ENCODE data around the gene NPY2R.

Gene NPY2R

GRCh38 chr4:155190099-155190498, 18.3 kb upstream of the NPY2R start:
- Histone ChIP-seq H3K4me2 (ENCODE audit: low read depth, low read length, poor library complexity, severe bottlenecking) (no peak overlapping the region), H3K9me2 (replicated peaks; ENCODE audit: insufficient read depth, low read length) (no peaks in the 10 kb centered on the region), H3K27ac (ENCODE audit: low read depth, low read length) (no peak overlapping the region), H2AFZ (ENCODE audit: low read depth, low read length, severe bottlenecking) (no peak overlapping the region), H3K9me3 (ENCODE audit: insufficient read depth, low read length) (no peaks in the 10 kb centered on the region), H3K4me3 (ENCODE audit: insufficient read depth, low read length, poor library complexity, severe bottlenecking) (no peak overlapping the region), H3K79me2 (ENCODE audit: insufficient read depth, low read length) (no peaks in the 10 kb centered on the region), H3F3A (ENCODE audit: insufficient read depth) (no peaks in the 10 kb centered on the region), H3K36me3 (ENCODE audit: low read length) (no peaks in the 10 kb centered on the region), H4K20me1 (ENCODE audit: low read depth, low read length) (no peaks in the 10 kb centered on the region), H3K27me3 (ENCODE audit: low read length) (no peaks in the 10 kb centered on the region), H3K9ac (ENCODE audit: low read length) (no peak overlapping the region)
- TF ChIP-seq, protein P1, sequence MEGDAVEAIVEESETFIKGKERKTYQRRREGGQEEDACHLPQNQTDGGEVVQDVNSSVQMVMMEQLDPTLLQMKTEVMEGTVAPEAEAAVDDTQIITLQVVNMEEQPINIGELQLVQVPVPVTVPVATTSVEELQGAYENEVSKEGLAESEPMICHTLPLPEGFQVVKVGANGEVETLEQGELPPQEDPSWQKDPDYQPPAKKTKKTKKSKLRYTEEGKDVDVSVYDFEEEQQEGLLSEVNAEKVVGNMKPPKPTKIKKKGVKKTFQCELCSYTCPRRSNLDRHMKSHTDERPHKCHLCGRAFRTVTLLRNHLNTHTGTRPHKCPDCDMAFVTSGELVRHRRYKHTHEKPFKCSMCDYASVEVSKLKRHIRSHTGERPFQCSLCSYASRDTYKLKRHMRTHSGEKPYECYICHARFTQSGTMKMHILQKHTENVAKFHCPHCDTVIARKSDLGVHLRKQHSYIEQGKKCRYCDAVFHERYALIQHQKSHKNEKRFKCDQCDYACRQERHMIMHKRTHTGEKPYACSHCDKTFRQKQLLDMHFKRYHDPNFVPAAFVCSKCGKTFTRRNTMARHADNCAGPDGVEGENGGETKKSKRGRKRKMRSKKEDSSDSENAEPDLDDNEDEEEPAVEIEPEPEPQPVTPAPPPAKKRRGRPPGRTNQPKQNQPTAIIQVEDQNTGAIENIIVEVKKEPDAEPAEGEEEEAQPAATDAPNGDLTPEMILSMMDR (IDR thresholded peaks at IDR 0.05; ENCODE audit: insufficient read depth, low read length, poor library complexity, severe bottlenecking) = no peak
- TF ChIP-seq EZH2phosphoT487 (conservative IDR thresholded peaks at IDR 0.05; ENCODE audit: low read length) = no peak

GRCh38 chr4:155197757-155198156, 10.7 kb upstream of the NPY2R start:
- Histone ChIP-seq H3K4me3 (ENCODE audit: insufficient read depth, low read length, poor library complexity, severe bottlenecking) (no peak overlapping the region), H3K9me2 (replicated peaks; ENCODE audit: insufficient read depth, low read length) (no peaks in the 10 kb centered on the region), H3K79me2 (ENCODE audit: insufficient read depth, low read length) (no peaks in the 10 kb centered on the region), H3K4me2 (ENCODE audit: low read depth, low read length, poor library complexity, severe bottlenecking) (no peak overlapping the region), H3K36me3 (ENCODE audit: low read length) (no peaks in the 10 kb centered on the region), H2AFZ (ENCODE audit: low read depth, low read length, severe bottlenecking) (no peak overlapping the region), H3K9ac (ENCODE audit: low read length) (no peak overlapping the region), H3F3A (ENCODE audit: insufficient read depth) (no peaks in the 10 kb centered on the region), H4K20me1 (ENCODE audit: low read depth, low read length) (no peaks in the 10 kb centered on the region), H3K9me3 (ENCODE audit: insufficient read depth, low read length) (no peaks in the 10 kb centered on the region), H3K27me3 (ENCODE audit: low read length) (no peaks in the 10 kb centered on the region), H3K27ac (ENCODE audit: low read depth, low read length) (no peak overlapping the region)
- TF ChIP-seq EZH2phosphoT487 (conservative IDR thresholded peaks at IDR 0.05; ENCODE audit: low read length) = no peak
- TF ChIP-seq, protein P1 (IDR thresholded peaks at IDR 0.05; ENCODE audit: insufficient read depth, low read length, poor library complexity, severe bottlenecking) = no peak

GRCh38 chr4:155207534-155208257, 740 bp upstream of the NPY2R start:
- H4K20me1 ChIP-seq (ENCODE audit: low read depth, low read length) = no peaks in the 10 kb centered on the region
- no peaks in the 10 kb centered on the region for H3F3A ChIP-seq (ENCODE audit: insufficient read depth)
- H3K4me3 ChIP-seq (ENCODE audit: insufficient read depth, low read length, poor library complexity, severe bottlenecking) = no peak overlapping the region
- H3K4me2 ChIP-seq (ENCODE audit: low read depth, low read length, poor library complexity, severe bottlenecking) = no peak overlapping the region
- no peaks in the 10 kb centered on the region for H3K79me2 ChIP-seq (ENCODE audit: insufficient read depth, low read length)
- no peak for TF ChIP-seq EZH2phosphoT487 (conservative IDR thresholded peaks at IDR 0.05; ENCODE audit: low read length)
- TF ChIP-seq, protein P1 (IDR thresholded peaks at IDR 0.05; ENCODE audit: insufficient read depth, low read length, poor library complexity, severe bottlenecking) = no peak
- no peak overlapping the region for H3K9ac ChIP-seq (ENCODE audit: low read length)
- no peak overlapping the region for H3K27ac ChIP-seq (ENCODE audit: low read depth, low read length)
- H3K9me3 ChIP-seq (ENCODE audit: insufficient read depth, low read length) = no peaks in the 10 kb centered on the region
- H3K36me3 ChIP-seq (ENCODE audit: low read length) = no peaks in the 10 kb centered on the region
- no peak overlapping the region for H2AFZ ChIP-seq (ENCODE audit: low read depth, low read length, severe bottlenecking)
- H3K9me2 ChIP-seq (replicated peaks; ENCODE audit: insufficient read depth, low read length) = no peaks in the 10 kb centered on the region
- H3K27me3 ChIP-seq (ENCODE audit: low read length) = no peaks in the 10 kb centered on the region
